ENCODE measurements around the gene BCDIN3D. TPM values are rescaled to one million over a fixed set of nuclear protein-coding genes. Genes with fewer than 3 reads are reported as not detected.

Gene BCDIN3D
- total RNA-seq, 1 donor from 2014 or later = 3.8 TPM

- no peak overlapping the region for H3K27ac ChIP-seq
- peaks cover 3% of the 10 kb centered on the region for H3K27me3 Mint-ChIP-seq (ENCODE audit: insufficient read depth, low read depth)
- H2AFZ ChIP-seq (replicated peaks) = no peak overlapping the region
- H3K9me3 ChIP-seq (ENCODE audit: low read depth) = no peaks in the 10 kb centered on the region
- no peak for TF ChIP-seq CTCF (IDR thresholded peaks at IDR 0.05)
- peaks cover 2% of the 10 kb centered on the region for H3K36me3 Mint-ChIP-seq
- H3K27me3 ChIP-seq = no peaks in the 10 kb centered on the region
- no peaks in the 10 kb centered on the region for H3K4me1 Mint-ChIP-seq
- H3F3A ChIP-seq (ENCODE audit: low read depth) = no peaks in the 10 kb centered on the region
- no peaks in the 10 kb centered on the region for H3K36me3 ChIP-seq
- H4K20me1 ChIP-seq (ENCODE audit: low read depth) = no peaks in the 10 kb centered on the region
- H3K4me2 ChIP-seq = no peak overlapping the region
- no peaks in the 10 kb centered on the region for H3K79me2 ChIP-seq (ENCODE audit: low read depth)
- no peak for DNase-seq (ENCODE audit: low spot score)
- no peak overlapping the region for H3K4me3 ChIP-seq
- H3K27ac Mint-ChIP-seq = no peak overlapping the region
- H3K4me3 Mint-ChIP-seq = no peak overlapping the region
- H3K9ac ChIP-seq = no peak overlapping the region
- H3K9me3 Mint-ChIP-seq = no peaks in the 10 kb centered on the region
- H3K4me1 ChIP-seq = no peaks in the 10 kb centered on the region
Observed at GRCh38 chr12:49792976-49793580, 49.8 kb downstream of the BCDIN3D start.

GRCh38 chr12:49792181-49792970, 50.5 kb downstream of the BCDIN3D start:
- H3K4me3 Mint-ChIP-seq = no peak overlapping the region
- no peaks in the 10 kb centered on the region for H3K9me3 Mint-ChIP-seq
- H3K27me3 ChIP-seq = no peaks in the 10 kb centered on the region
- no peaks in the 10 kb centered on the region for H3K4me1 ChIP-seq
- H3K9ac ChIP-seq = no peak overlapping the region
- H2AFZ ChIP-seq (replicated peaks) = no peak overlapping the region
- no peak for DNase-seq (ENCODE audit: low spot score)
- H3K27ac ChIP-seq = no peak overlapping the region
- H3K79me2 ChIP-seq (ENCODE audit: low read depth) = no peaks in the 10 kb centered on the region
- no peaks in the 10 kb centered on the region for H3K9me3 ChIP-seq (ENCODE audit: low read depth)
- H3K36me3 ChIP-seq = peaks cover 5% of the 10 kb centered on the region
- no peaks in the 10 kb centered on the region for H3F3A ChIP-seq (ENCODE audit: low read depth)
- H4K20me1 ChIP-seq (ENCODE audit: low read depth) = no peaks in the 10 kb centered on the region
- TF ChIP-seq CTCF (IDR thresholded peaks at IDR 0.05) (no peak), EZH2 (IDR thresholded peaks at IDR 0.05) (no peak), EZH2phosphoT487 (IDR thresholded peaks at IDR 0.05) (no peak)
- peaks cover 5% of the 10 kb centered on the region for H3K27me3 Mint-ChIP-seq (ENCODE audit: insufficient read depth, low read depth)
- H3K27ac Mint-ChIP-seq = no peak overlapping the region
- peaks cover 6% of the 10 kb centered on the region for H3K36me3 Mint-ChIP-seq
- H3K4me1 Mint-ChIP-seq = no peaks in the 10 kb centered on the region
- no peak overlapping the region for H3K4me2 ChIP-seq
- H3K4me3 ChIP-seq = no peak overlapping the region

- no peak overlapping the region for H3K27ac ChIP-seq
- no peaks in the 10 kb centered on the region for H3K4me1 ChIP-seq
- no peak overlapping the region for H3K27ac Mint-ChIP-seq
- no peak overlapping the region for H3K9ac ChIP-seq
- H3K27me3 ChIP-seq = no peaks in the 10 kb centered on the region
- H3F3A ChIP-seq (ENCODE audit: low read depth) = no peaks in the 10 kb centered on the region
- H3K4me1 Mint-ChIP-seq = no peaks in the 10 kb centered on the region
- H3K27me3 Mint-ChIP-seq (ENCODE audit: insufficient read depth, low read depth) = peaks cover 5% of the 10 kb centered on the region
- H4K20me1 ChIP-seq (ENCODE audit: low read depth) = no peaks in the 10 kb centered on the region
- no peaks in the 10 kb centered on the region for H3K9me3 ChIP-seq (ENCODE audit: low read depth)
- TF ChIP-seq EZH2 (IDR thresholded peaks at IDR 0.05) (no peak), CTCF (IDR thresholded peaks at IDR 0.05) (no peak), EZH2phosphoT487 (IDR thresholded peaks at IDR 0.05) (no peak)
- H3K4me3 ChIP-seq = no peak overlapping the region
- no peak overlapping the region for H3K4me2 ChIP-seq
- no peak for DNase-seq (ENCODE audit: low spot score)
- H3K36me3 Mint-ChIP-seq = peaks cover 6% of the 10 kb centered on the region
- H3K36me3 ChIP-seq = peaks cover 5% of the 10 kb centered on the region
- no peaks in the 10 kb centered on the region for H3K79me2 ChIP-seq (ENCODE audit: low read depth)
- H3K9me3 Mint-ChIP-seq = no peaks in the 10 kb centered on the region
- H3K4me3 Mint-ChIP-seq = no peak overlapping the region
- H2AFZ ChIP-seq (replicated peaks) = no peak overlapping the region
Observed at GRCh38 chr12:49791700-49792099, 51.2 kb downstream of the BCDIN3D start.
